ENCODE data around the gene SOX6. TPM values are rescaled to one million over a fixed set of nuclear protein-coding genes. Genes with fewer than 3 reads are reported as not detected.

SOX6 gene
- total and polyA plus RNA-seq, 12 donors: 0.80 to 43.0 (median 21.2) TPM

- H3K27me3 ChIP-seq: no peaks in the 10 kb centered on the region
- H3K4me3 ChIP-seq: no peak overlapping the region
- intact Hi-C loops (cut with DNase I): no loop called here
- WGBS, 2 donors: 95 to 96% methylated on average over 1 of the region's 1 CpG
- H3K9me3 ChIP-seq: peaks cover 0 to 10% (median 0%) of the 10 kb centered on the region in 11 donors
- peak overlapping the region in 1 of 10 donors; percentile 18 for H3K27ac ChIP-seq
- H3K4me1 ChIP-seq: peaks cover 0 to 57% (median 26%) of the 10 kb centered on the region in 9 donors
- DNase-seq: no peak
- H3K36me3 ChIP-seq: peaks cover 0 to 4% (median 0%) of the 10 kb centered on the region in 9 donors
- TF ChIP-seq CTCF (IDR thresholded peaks at IDR 0.05): no peak
- no peak for ATAC-seq
Observed at GRCh38 chr11:16240687-16241086, 115.7 kb downstream of the SOX6 start.

DNA sequence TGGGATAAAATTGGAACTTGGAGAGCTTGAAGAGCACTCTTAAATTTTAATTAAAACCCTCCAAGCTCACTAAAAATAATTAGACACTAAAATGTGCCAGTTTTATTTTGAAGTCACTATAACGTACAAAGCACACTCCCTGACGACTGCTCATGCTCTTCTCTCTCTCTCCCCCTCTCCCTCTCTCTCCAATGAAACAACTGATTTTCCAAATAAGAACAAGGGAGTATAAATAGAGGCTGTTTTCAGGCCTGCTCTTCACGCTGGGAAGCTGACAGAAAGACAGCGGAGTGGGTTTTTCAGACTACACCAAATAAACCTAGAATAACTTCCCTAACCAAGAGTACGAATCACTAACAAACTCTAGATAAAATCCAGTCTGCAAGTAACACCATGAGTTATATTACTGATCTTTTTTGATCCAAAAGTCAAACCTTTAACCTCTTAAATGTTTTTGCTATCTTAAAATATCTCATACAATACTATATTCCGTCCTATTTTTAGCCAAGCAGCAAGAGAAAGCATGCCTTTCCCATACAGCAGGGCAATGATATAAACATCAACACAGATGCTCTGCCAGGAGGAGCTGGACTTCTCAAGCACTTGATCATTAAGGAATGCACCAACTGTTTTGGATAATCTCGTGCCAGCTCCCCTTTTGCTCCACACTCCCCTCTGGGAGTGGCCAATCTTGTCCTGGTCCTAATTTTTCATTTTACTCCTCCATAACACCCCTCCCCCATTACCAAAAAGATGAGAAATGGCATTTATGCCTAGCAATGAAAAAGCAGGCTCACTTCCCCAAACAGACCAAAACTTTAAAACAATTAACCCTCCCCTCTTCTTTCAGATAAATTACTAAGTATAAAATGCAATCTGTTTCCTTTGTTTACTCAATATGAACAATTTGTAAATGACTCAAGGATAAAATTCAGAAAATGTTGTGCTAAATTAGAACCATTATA lies 116.9 kb downstream of the SOX6 start:
- intact Hi-C loops (cut with DNase I): loop anchor here in 4 of 10 donors (2.0 to 10.0 kb wide), 3 partner anchors 363 to 368 kb away; no protein-coding TSS in a partner anchor
- no peaks in the 10 kb centered on the region for H3K27me3 ChIP-seq
- DNase-seq (no peak), ATAC-seq (peak; percentile 42 to 89 (median 77))
- peak overlapping the region in 5 of 10 donors; percentile 5 to 22 (median 12) for H3K4me3 ChIP-seq
- peak overlapping the region in 9 of 10 donors; percentile 18 to 85 (median 67) for H3K27ac ChIP-seq
- TF ChIP-seq CTCF (IDR thresholded peaks at IDR 0.05): no peak
- H3K4me1 ChIP-seq: peaks cover 0 to 66% (median 30%) of the 10 kb centered on the region in 9 donors
- no peaks in the 10 kb centered on the region for H3K9me3 ChIP-seq
- 15 to 37% methylated on average over 7 of the region's 7 CpGs for WGBS, 2 donors
- H3K36me3 ChIP-seq: no peaks in the 10 kb centered on the region

DNA sequence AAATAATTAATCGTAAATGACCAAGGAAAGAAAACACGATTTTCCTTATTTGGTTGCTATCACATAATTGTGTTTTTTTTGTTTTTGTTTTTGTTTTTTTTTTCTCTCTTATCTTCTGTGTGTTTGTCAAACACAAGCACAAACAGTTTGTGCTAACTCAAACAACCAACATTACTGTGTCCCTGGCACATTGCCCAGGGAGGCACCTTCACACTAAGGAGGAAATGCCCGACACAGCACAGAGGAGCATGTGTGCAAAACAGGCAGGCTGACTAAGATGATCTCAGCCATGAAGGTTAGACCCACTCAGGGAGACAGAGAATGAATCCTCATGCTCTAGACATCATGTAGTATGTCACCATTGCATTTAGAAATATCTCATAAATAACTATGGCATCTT lies 130.1 kb downstream of the SOX6 start:
- intact Hi-C loops (cut with DNase I): no loop called here
- no peak for TF ChIP-seq CTCF (IDR thresholded peaks at IDR 0.05)
- Histone ChIP-seq H3K4me1 (peaks cover 0 to 26% (median 8%) of the 10 kb centered on the region in 9 donors), H3K4me3 (no peak overlapping the region), H3K9me3 (no peaks in the 10 kb centered on the region), H3K27me3 (no peaks in the 10 kb centered on the region), H3K27ac (no peak overlapping the region), H3K36me3 (no peaks in the 10 kb centered on the region)
- ATAC-seq: peak; percentile 58 to 97 (median 76)
- DNase-seq: peak; percentile 30 to 52
- WGBS, 2 donors: 67 to 74% methylated on average over 3 of the region's 3 CpGs

DNA sequence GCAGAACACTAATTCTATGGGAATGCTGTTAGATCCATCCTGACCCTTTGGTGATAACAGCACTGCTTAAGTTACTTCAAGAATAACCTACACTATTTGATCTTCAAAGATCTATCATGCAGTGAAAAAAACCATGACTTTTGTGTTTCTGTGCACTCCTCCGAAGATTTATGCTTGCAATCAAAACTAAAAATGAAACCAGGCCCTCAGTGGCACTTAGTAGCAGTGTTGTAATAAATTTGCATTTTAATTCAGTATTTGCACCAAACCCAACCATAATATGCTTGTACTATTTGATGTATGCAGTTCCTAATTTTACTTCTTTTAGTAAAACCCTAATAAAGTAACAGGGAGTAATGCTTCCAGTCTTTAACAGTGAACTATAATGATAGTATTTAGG lies 130.7 kb downstream of the SOX6 start:
- Histone ChIP-seq H3K27me3 (no peaks in the 10 kb centered on the region), H3K9me3 (no peaks in the 10 kb centered on the region), H3K36me3 (no peaks in the 10 kb centered on the region), H3K4me1 (peaks cover 0 to 26% (median 8%) of the 10 kb centered on the region in 9 donors), H3K27ac (no peak overlapping the region), H3K4me3 (no peak overlapping the region)
- 73 to 82% methylated on average over 1 of the region's 1 CpG for WGBS, 2 donors
- DNase-seq (no peak), ATAC-seq (no peak)
- TF ChIP-seq CTCF (IDR thresholded peaks at IDR 0.05): no peak
- intact Hi-C loops (cut with DNase I): no loop called here
